ENCODE measurements around the gene DUSP22.

DNA sequence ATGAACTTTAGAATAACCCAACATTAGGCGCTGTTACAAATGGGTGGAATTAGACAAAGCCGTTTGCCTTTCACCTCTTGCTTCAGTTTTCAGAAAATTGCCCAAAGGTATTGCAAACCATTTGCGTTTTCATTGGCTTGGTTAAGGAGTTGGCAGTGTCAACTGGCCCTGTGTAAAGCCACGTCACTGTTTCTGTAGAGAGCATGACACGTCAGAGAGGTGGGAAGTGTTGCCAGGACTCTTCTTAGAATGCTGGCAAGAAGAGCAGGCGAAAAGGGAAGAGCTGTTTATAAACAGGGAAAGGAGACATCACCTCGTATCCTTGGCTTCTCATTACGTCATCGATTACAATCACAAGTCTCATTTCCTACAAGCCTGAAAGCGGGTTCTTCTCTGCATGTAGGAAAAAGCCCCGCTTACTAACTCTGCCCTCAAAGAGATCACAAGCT, 95.0 kb downstream of the DUSP22 start:
- TF ChIP-seq, protein P1, sequence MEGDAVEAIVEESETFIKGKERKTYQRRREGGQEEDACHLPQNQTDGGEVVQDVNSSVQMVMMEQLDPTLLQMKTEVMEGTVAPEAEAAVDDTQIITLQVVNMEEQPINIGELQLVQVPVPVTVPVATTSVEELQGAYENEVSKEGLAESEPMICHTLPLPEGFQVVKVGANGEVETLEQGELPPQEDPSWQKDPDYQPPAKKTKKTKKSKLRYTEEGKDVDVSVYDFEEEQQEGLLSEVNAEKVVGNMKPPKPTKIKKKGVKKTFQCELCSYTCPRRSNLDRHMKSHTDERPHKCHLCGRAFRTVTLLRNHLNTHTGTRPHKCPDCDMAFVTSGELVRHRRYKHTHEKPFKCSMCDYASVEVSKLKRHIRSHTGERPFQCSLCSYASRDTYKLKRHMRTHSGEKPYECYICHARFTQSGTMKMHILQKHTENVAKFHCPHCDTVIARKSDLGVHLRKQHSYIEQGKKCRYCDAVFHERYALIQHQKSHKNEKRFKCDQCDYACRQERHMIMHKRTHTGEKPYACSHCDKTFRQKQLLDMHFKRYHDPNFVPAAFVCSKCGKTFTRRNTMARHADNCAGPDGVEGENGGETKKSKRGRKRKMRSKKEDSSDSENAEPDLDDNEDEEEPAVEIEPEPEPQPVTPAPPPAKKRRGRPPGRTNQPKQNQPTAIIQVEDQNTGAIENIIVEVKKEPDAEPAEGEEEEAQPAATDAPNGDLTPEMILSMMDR (IDR thresholded peaks at IDR 0.05; ENCODE audit: borderline replicate concordance, extremely low read depth, low read length, poor library complexity, severe bottlenecking) = no peak
- TF ChIP-seq EZH2 (IDR thresholded peaks at IDR 0.05; ENCODE audit: borderline replicate concordance, low read depth, low read length, severe bottlenecking) = no peak

Measured in DND-41 (cell line).